DOHH2 (cell line): Measurements from ENCODE around the gene SLC25A43.

ENCODE experiments used
- H3F3A ChIP-seq: fragments of 200-600 bp; sonication (generic), shearing (Covaris generic); 2 replicates; pipeline ENCODE4 v1.6.0; 2016; ENCODE audit warnings: antibody characterized with exemption, mild to moderate bottlenecking; ENCODE audit not compliant: control insufficient read depth, insufficient read depth
- H3K27ac ChIP-seq: fragments of 200-600 bp; sonication (generic); 2 replicates; pipeline ENCODE4 v1.5.1; 2014; ENCODE audit warnings: low read depth, mild to moderate bottlenecking, low read length, moderate library complexity
- H3K27me3 ChIP-seq: fragments of 200-600 bp; sonication (generic); 2 replicates; pipeline ENCODE4 v1.6.1; 2014; ENCODE audit warnings: mild to moderate bottlenecking, low read length, mixed read lengths; ENCODE audit not compliant: control insufficient read depth
- H3K36me3 ChIP-seq: fragments of 200-600 bp; sonication (generic); 2 replicates; pipeline ENCODE4 v1.6.1; 2014; ENCODE audit warnings: mild to moderate bottlenecking, low read length, moderate library complexity, mixed read lengths; ENCODE audit not compliant: control insufficient read depth
- H3K4me1 ChIP-seq: fragments of 200-600 bp; sonication (generic); 2 replicates; pipeline ENCODE4 v1.6.1; 2014; ENCODE audit warnings: mild to moderate bottlenecking, low read length, mixed read lengths; ENCODE audit not compliant: control insufficient read depth
- H3K4me2 ChIP-seq: fragments of 200-600 bp; sonication (generic); 2 replicates; pipeline ENCODE4 v1.6.0; 2014; ENCODE audit warnings: mild to moderate bottlenecking, low read length, moderate library complexity
- H3K4me3 ChIP-seq: fragments of 200-600 bp; sonication (generic); 2 replicates; pipeline ENCODE4 v1.5.1; 2014; ENCODE audit warnings: mild to moderate bottlenecking, low read length, mixed read lengths
- H3K79me2 ChIP-seq: fragments of 200-600 bp; sonication (generic); 2 replicates; pipeline ENCODE4 v1.6.1; 2014; ENCODE audit warnings: mild to moderate bottlenecking, low read length, mixed read lengths; ENCODE audit not compliant: control insufficient read depth
- H3K9me2 ChIP-seq: fragments of 200-600 bp; sonication (generic); replicated peaks from 2 replicates; pipeline ENCODE4 v1.6.1; 2014; ENCODE audit warnings: mild to moderate bottlenecking, low read length, mixed read lengths; ENCODE audit not compliant: control insufficient read depth
- H3K9me3 ChIP-seq: fragments of 200-600 bp; sonication (generic); 2 replicates; pipeline ENCODE4 v1.6.1; 2014; ENCODE audit warnings: antibody characterized with exemption, low read length, mixed read lengths; ENCODE audit not compliant: control insufficient read depth, insufficient read depth
- H4K20me1 ChIP-seq: fragments of 200-600 bp; sonication (generic); 2 replicates; pipeline ENCODE4 v1.6.0; 2014; ENCODE audit warnings: low read depth, mild to moderate bottlenecking, antibody characterized with exemption, low read length, moderate library complexity; ENCODE audit not compliant: control insufficient read depth, insufficient read depth
- EZH2phosphoT487 ChIP-seq: fragments of 200-600 bp; sonication (generic); IDR thresholded peaks from 2 replicates; pipeline ENCODE4 v1.6.1; 2017; ENCODE audit warnings: borderline replicate concordance, mild to moderate bottlenecking, antibody characterized with exemption, low read length, moderate library complexity, mixed read lengths
- TF ChIP-seq, protein P1 (sequence below): fragments of 200-600 bp; sonication (generic); IDR thresholded peaks from one replicate; pipeline ENCODE4 v1.5.1; 2014; ENCODE audit warnings: antibody characterized with exemption, mild to moderate bottlenecking, low read depth, low read length; ENCODE audit not compliant: poor library complexity, severe bottlenecking

Gene SLC25A43

DNA sequence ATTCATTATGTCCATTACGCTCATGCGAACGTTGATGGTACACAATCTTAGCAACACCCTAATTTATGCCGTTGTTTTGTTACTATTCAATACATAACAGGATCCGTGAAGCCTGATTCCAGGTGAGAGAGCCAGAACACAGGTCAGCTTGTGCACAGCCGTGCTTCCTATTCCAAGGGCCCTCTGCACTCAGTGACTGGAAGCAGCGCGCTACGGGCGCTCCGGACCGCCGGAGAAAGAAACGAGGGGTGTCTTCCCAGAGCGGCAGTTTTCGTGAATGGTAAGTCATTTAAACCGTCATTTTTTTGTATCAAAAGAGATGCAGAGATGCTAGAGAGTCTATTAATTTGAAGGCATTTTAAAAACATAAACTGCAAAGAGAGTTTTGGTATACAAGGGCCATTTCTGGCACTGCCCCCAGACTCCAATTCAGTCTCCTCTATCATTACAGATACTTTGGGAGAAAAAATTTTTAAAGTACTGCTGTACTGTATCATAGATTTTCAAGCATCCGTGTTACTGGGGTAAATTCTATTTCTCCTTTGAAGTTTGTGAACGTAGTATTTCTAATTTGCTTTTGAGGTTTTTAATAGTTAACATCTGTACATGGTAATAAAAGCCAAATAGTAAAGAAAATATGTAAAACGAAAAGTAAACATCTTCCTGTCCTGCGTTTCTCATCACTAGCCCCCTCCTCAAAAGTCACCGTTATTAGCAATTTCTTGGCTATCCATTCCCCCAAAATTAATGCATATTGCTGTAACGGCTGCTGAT is 75.7 kb downstream of the SLC25A43 start:
- Histone ChIP-seq H3K4me3 (no peak overlapping the region), H3K36me3 (peaks cover 16% of the 10 kb centered on the region), H3K4me1 (peaks cover under 1% of the 10 kb centered on the region), H3K79me2 (peaks cover 3% of the 10 kb centered on the region; the same call in 1 of the 2 replicates), H3K9me2 (no peaks in the 10 kb centered on the region), H3K27me3 (no peaks in the 10 kb centered on the region), H3K4me2 (no peak overlapping the region), H3F3A (peaks cover 20% of the 10 kb centered on the region), H3K9me3 (no peaks in the 10 kb centered on the region), H4K20me1 (peaks cover 5% of the 10 kb centered on the region), H3K27ac (no peak overlapping the region)
- TF ChIP-seq EZH2phosphoT487, result no peak
- TF ChIP-seq, protein P1, sequence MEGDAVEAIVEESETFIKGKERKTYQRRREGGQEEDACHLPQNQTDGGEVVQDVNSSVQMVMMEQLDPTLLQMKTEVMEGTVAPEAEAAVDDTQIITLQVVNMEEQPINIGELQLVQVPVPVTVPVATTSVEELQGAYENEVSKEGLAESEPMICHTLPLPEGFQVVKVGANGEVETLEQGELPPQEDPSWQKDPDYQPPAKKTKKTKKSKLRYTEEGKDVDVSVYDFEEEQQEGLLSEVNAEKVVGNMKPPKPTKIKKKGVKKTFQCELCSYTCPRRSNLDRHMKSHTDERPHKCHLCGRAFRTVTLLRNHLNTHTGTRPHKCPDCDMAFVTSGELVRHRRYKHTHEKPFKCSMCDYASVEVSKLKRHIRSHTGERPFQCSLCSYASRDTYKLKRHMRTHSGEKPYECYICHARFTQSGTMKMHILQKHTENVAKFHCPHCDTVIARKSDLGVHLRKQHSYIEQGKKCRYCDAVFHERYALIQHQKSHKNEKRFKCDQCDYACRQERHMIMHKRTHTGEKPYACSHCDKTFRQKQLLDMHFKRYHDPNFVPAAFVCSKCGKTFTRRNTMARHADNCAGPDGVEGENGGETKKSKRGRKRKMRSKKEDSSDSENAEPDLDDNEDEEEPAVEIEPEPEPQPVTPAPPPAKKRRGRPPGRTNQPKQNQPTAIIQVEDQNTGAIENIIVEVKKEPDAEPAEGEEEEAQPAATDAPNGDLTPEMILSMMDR, result no peak

DNA sequence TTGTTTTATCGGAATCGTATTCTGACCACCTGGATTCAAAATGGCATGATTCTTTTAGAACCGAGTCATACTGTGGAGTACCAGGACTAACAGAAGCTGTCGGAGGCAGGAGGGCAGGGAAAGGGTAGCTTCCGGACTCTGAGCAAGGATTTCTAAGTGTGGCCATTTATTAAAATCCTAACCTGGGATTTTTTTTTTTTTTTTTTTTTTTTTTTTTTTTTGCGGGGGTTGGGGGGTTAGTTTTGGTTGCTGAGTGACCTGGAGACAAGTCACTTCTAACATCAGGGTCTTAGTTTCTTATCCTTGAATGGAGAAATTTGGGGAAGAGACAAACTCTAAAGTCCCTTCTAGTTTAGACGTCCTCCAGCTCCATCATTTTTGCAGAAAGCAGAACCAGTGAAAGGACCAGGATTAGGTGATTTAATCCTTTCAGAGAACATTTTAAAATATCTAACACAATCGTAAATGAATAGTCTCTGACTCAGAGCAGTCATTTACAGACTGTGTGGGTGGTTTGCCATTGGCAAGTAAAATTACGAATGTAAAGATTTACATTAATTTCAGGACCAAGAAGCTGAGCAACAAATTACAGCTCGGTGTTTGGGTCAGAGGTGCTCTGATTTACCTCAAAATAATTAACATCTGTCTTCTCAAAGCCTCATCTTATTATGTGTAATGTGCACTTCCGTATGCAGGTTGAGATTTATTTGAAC is 76.4 kb downstream of the SLC25A43 start:
- Histone ChIP-seq H3K27ac (no peak overlapping the region), H3K4me2 (no peak overlapping the region)
- TF ChIP-seq EZH2phosphoT487, result no peak
- TF ChIP-seq, protein P1, result no peak

DNA sequence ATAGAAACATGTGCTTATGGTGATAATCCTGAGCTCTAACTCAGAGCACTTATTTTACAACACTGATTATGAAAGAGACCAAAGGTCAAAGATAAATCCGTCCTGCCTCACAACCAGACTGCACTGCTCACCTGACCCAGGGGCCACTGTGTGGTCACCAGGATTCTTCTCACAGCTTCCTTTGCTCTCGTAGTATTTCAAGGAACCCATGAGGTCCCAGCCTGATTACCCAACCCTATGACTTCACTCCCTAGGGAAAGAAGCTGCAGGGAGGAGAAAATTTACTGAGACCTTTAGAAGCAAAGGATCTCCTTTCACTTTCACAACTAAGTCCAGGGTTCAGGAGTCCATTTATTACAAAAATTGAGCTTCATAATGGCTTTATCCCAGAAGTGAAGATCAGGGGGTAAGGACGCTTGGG is 78.7 kb downstream of the SLC25A43 start:
- Histone ChIP-seq H3K27ac (no peak overlapping the region), H3F3A (peaks cover 4% of the 10 kb centered on the region; the same call in 1 of the 2 replicates), H3K4me3 (no peak overlapping the region), H3K36me3 (no peaks in the 10 kb centered on the region), H4K20me1 (no peaks in the 10 kb centered on the region), H3K27me3 (no peaks in the 10 kb centered on the region), H3K9me2 (no peaks in the 10 kb centered on the region), H3K9me3 (no peaks in the 10 kb centered on the region), H3K4me2 (no peak overlapping the region), H3K4me1 (peaks cover 10% of the 10 kb centered on the region), H3K79me2 (no peaks in the 10 kb centered on the region)
- TF ChIP-seq, protein P1, result no peak
- no peak for TF ChIP-seq EZH2phosphoT487

More for the DNA sequence above, 76.4 kb downstream of the SLC25A43 start:
- no peaks in the 10 kb centered on the region for H3K9me3 ChIP-seq
- H3K79me2 ChIP-seq, result no peaks in the 10 kb centered on the region
- no peaks in the 10 kb centered on the region for H3K9me2 ChIP-seq
- no peaks in the 10 kb centered on the region for H4K20me1 ChIP-seq
- H3K27me3 ChIP-seq, result no peaks in the 10 kb centered on the region
- no peaks in the 10 kb centered on the region for H3K4me1 ChIP-seq
- peaks cover 9% of the 10 kb centered on the region for H3K36me3 ChIP-seq
- no peak overlapping the region for H3K4me3 ChIP-seq
- peaks cover 14% of the 10 kb centered on the region for H3F3A ChIP-seq
